ENCODE results near the gene PSD. TPM values are rescaled to one million over a fixed set of nuclear protein-coding genes. Genes with fewer than 3 reads are reported as not detected.

The PSD gene
- total and polyA plus RNA-seq, 2 donors (not counting 1 experiment from before 2014, with no cell fraction given): 0.07 to 5.3 TPM

DNA sequence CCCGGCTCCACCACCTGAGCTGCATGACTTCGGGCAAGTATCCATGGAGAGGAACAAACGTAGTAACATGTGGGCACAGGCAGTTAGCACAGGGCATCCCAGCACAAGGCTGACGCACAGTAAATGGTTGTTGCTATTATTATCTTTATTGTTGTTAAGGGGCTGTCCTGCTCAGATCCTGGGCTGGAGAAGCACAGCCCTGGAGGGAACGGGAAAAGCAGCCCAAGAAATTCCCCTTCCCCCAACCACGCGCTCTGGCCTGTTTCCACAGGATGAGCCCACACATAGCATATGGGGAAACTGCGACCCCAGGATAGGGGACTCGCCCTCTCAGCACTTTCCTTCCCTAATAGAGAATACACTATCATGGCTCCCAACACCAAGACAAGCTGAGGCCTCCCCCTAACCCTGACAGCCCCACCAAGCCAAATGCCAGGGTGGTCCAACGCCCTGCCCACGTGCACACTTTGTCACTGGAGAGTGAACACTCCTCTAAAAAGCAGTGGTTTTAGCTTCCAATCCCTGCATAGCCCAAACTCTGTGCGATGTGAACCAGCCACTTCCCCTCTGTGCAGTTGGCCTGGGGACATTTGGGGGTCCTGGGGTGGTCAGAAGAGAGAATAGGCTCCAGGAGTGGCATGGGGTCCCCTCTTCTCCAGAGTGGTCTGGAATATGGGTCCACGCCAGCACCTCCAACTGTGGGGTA is 11.0 kb downstream of the PSD start:
- Histone ChIP-seq H3K79me2 (ENCODE audit: control insufficient read depth, insufficient read depth, low read length) (no peaks in the 10 kb centered on the region), H2AFZ (ENCODE audit: low read length) (no peak overlapping the region), H4K20me1 (ENCODE audit: control insufficient read depth, extremely low read depth, insufficient read depth, low read length) (no peaks in the 10 kb centered on the region), H3K27me3 (ENCODE audit: control insufficient read depth, insufficient read depth, low read length) (peaks cover 50% of the 10 kb centered on the region), H3K4me1 (ENCODE audit: control insufficient read depth, extremely low read depth, insufficient read depth, low read length) (no peaks in the 10 kb centered on the region), H3K4me2 (ENCODE audit: extremely low read depth, insufficient read depth, low read length) (no peak overlapping the region), H3K9me3 (ENCODE audit: control insufficient read depth, insufficient read depth, low read depth, low read length) (no peaks in the 10 kb centered on the region), H3K9ac (ENCODE audit: insufficient read depth, low read length) (no peak overlapping the region), H3K4me3 (replicated peaks in 1 of 4; ENCODE audit: control extremely low read depth in 1 of 4, insufficient read depth in 1 of 4, low read depth in 3 of 4, low read length in 4 of 4) (no peak overlapping the region), H3K27ac (ENCODE audit: insufficient read depth, low read length) (no peak overlapping the region), H3K36me3 (ENCODE audit: control insufficient read depth, insufficient read depth, low read length) (no peaks in the 10 kb centered on the region)
- TF ChIP-seq, protein P1, sequence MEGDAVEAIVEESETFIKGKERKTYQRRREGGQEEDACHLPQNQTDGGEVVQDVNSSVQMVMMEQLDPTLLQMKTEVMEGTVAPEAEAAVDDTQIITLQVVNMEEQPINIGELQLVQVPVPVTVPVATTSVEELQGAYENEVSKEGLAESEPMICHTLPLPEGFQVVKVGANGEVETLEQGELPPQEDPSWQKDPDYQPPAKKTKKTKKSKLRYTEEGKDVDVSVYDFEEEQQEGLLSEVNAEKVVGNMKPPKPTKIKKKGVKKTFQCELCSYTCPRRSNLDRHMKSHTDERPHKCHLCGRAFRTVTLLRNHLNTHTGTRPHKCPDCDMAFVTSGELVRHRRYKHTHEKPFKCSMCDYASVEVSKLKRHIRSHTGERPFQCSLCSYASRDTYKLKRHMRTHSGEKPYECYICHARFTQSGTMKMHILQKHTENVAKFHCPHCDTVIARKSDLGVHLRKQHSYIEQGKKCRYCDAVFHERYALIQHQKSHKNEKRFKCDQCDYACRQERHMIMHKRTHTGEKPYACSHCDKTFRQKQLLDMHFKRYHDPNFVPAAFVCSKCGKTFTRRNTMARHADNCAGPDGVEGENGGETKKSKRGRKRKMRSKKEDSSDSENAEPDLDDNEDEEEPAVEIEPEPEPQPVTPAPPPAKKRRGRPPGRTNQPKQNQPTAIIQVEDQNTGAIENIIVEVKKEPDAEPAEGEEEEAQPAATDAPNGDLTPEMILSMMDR (conservative IDR thresholded peaks at IDR 0.05 in 1 of 2, IDR thresholded peaks at IDR 0.05 in 1 of 2; ENCODE audit: low read depth in 1 of 2, low read length in 2 of 2): no peak
- no peak for TF ChIP-seq EZH2 (IDR thresholded peaks at IDR 0.05; ENCODE audit: low read length, missing control alignments)
- no peak for DNase-seq (ENCODE audit: low read depth in 2 of 2)

DNA sequence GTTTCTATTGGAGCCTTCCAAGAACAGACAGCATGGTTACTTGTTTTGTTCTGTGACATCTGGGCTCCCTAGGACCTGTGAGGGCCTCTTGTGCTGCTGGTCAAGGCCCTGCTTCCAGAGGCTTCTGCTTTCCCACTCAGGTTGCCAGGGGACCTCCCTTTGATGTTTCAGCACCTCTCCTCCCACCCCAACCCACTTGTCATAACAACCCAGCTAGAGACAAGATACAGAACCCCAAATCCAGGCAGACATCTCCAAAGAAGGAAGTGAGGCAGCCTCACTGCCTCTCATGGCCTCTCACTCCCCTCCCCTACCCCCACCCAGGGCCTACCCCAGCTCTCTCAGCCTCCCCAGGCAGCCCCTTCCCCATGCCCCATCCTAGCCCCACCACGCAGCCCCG is 11.8 kb downstream of the PSD start:
- DNase-seq (ENCODE audit: low read depth in 2 of 2): no peak
- TF ChIP-seq, protein P1 (conservative IDR thresholded peaks at IDR 0.05 in 1 of 2, IDR thresholded peaks at IDR 0.05 in 1 of 2; ENCODE audit: low read depth in 1 of 2, low read length in 2 of 2): no peak
- TF ChIP-seq EZH2 (IDR thresholded peaks at IDR 0.05; ENCODE audit: low read length, missing control alignments): no peak
- no peak overlapping the region for H3K27ac ChIP-seq (ENCODE audit: insufficient read depth, low read length)

DNA sequence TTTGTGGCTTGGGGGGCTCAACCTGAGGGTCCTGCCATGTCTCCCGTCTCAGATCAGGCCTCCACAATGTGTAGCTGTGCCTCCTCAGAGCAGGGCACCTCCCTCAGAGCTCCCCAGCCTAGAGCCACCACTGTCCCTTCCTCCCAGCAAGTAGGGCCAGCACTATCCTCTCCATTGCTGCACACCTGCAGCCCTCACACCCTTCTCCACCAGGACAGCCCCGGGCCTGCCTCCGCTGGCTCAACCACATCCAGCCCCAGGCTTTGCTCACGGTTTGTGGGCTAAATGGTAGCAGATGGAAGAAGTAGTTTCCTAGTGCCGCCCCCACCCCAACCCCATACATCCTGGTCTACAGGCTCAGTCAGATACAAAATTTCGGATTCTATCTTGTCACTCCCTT is 13.0 kb downstream of the PSD start:
- Histone ChIP-seq H3K27me3 (ENCODE audit: control insufficient read depth, insufficient read depth, low read length) (peaks cover 31% of the 10 kb centered on the region), H3K27ac (ENCODE audit: insufficient read depth, low read length) (no peak overlapping the region), H3K4me2 (ENCODE audit: extremely low read depth, insufficient read depth, low read length) (no peak overlapping the region), H3K4me3 (replicated peaks in 1 of 4; ENCODE audit: control extremely low read depth in 1 of 4, insufficient read depth in 1 of 4, low read depth in 3 of 4, low read length in 4 of 4) (no peak overlapping the region), H3K36me3 (ENCODE audit: control insufficient read depth, insufficient read depth, low read length) (peaks cover 2% of the 10 kb centered on the region), H3K4me1 (ENCODE audit: control insufficient read depth, extremely low read depth, insufficient read depth, low read length) (no peaks in the 10 kb centered on the region), H3K79me2 (ENCODE audit: control insufficient read depth, insufficient read depth, low read length) (no peaks in the 10 kb centered on the region), H3K9me3 (ENCODE audit: control insufficient read depth, insufficient read depth, low read depth, low read length) (no peaks in the 10 kb centered on the region), H4K20me1 (ENCODE audit: control insufficient read depth, extremely low read depth, insufficient read depth, low read length) (no peaks in the 10 kb centered on the region), H3K9ac (ENCODE audit: insufficient read depth, low read length) (no peak overlapping the region), H2AFZ (ENCODE audit: low read length) (no peak overlapping the region)
- DNase-seq (ENCODE audit: low read depth in 2 of 2): no peak
- TF ChIP-seq, protein P1 (conservative IDR thresholded peaks at IDR 0.05 in 1 of 2, IDR thresholded peaks at IDR 0.05 in 1 of 2; ENCODE audit: low read depth in 1 of 2, low read length in 2 of 2): no peak
- no peak for TF ChIP-seq EZH2 (IDR thresholded peaks at IDR 0.05; ENCODE audit: low read length, missing control alignments)

More for the DNA sequence above, 11.8 kb downstream of the PSD start:
- H2AFZ ChIP-seq (ENCODE audit: low read length): no peak overlapping the region
- no peaks in the 10 kb centered on the region for H3K9me3 ChIP-seq (ENCODE audit: control insufficient read depth, insufficient read depth, low read depth, low read length)
- H3K4me2 ChIP-seq (ENCODE audit: extremely low read depth, insufficient read depth, low read length): no peak overlapping the region
- H3K4me3 ChIP-seq (replicated peaks in 1 of 4; ENCODE audit: control extremely low read depth in 1 of 4, insufficient read depth in 1 of 4, low read depth in 3 of 4, low read length in 4 of 4): no peak overlapping the region
- peaks cover 43% of the 10 kb centered on the region for H3K27me3 ChIP-seq (ENCODE audit: control insufficient read depth, insufficient read depth, low read length)
- no peaks in the 10 kb centered on the region for H3K79me2 ChIP-seq (ENCODE audit: control insufficient read depth, insufficient read depth, low read length)
- H3K36me3 ChIP-seq (ENCODE audit: control insufficient read depth, insufficient read depth, low read length): no peaks in the 10 kb centered on the region
- H3K9ac ChIP-seq (ENCODE audit: insufficient read depth, low read length): no peak overlapping the region
- no peaks in the 10 kb centered on the region for H4K20me1 ChIP-seq (ENCODE audit: control insufficient read depth, extremely low read depth, insufficient read depth, low read length)
- no peaks in the 10 kb centered on the region for H3K4me1 ChIP-seq (ENCODE audit: control insufficient read depth, extremely low read depth, insufficient read depth, low read length)
